Measurements from ENCODE around the gene RPGRIP1L. TPM values are rescaled to one million over a fixed set of nuclear protein-coding genes. Genes with fewer than 3 reads are reported as not detected.

The RPGRIP1L gene
- total RNA-seq (1 to 10 TPM; 3.7 to 5.6 (median 3.8) TPM), total RNA-seq (3.1 to 19.5 (median 7.4) reads per million in 29 experiments)
- 5.0 TPM for total RNA-seq (2013)

GRCh38 chr16:53703590-53704444, at the start of gene RPGRIP1L, which contains the start of gene FTO:
Gene RPGRIP1L, minus strand, starts transcription at chr16:53703859. Its CDS starts 3,136 bp downstream, at chr16:53700723.
Gene FTO, plus strand, starts transcription at chr16:53704156.
- WGBS (ENCODE audit: insufficient coverage): under 1% methylated on average over 54 of the region's 57 CpGs
- POLR2A ChIA-PET: no interaction called here

GRCh38 chr16:53753431-53753830, 49.8 kb upstream of the RPGRIP1L start:
- H3K4me3 Mint-ChIP-seq: no peak overlapping the region
- ATAC-seq (replicated peaks in 1 of 4) (no peak), DNase-seq (no peak)
- CTCF ChIA-PET: interaction anchor here in 1 of 2 donors (0.7 to 1.0 kb wide), 3 partner anchors 10 to 121 kb away, joined by 3 to 5 read pairs (median 4); no protein-coding TSS in a partner anchor
- peaks cover 0 to 1% (median 0%) of the 10 kb centered on the region in 3 donors for H3K9me3 Mint-ChIP-seq
- Histone ChIP-seq H3K4me1 (ENCODE audit: control insufficient read depth in 1 of 2, extremely low read depth in 1 of 2, insufficient read depth in 2 of 2, low read length in 2 of 2) (no peaks in the 10 kb centered on the region), H3K27me3 (replicated peaks in 1 of 2; ENCODE audit: control insufficient read depth in 2 of 2, extremely low read depth in 1 of 2, insufficient read depth in 2 of 2, low read length in 1 of 2) (no peaks in the 10 kb centered on the region), H3K4me3 (ENCODE audit: control insufficient read depth in 1 of 2, extremely low read depth in 1 of 2, low read length in 1 of 2) (no peak overlapping the region), H3K9me3 (no peaks in the 10 kb centered on the region), H3K27ac (ENCODE audit: low read length) (no peak overlapping the region), H3K36me3 (ENCODE audit: control insufficient read depth in 2 of 2, extremely low read depth in 1 of 2, insufficient read depth in 1 of 2, low read length in 1 of 2) (no peaks in the 10 kb centered on the region)
- H3K4me1 Mint-ChIP-seq: peaks cover 18 to 26% (median 24%) of the 10 kb centered on the region in 3 donors
- POLR2A ChIA-PET: no interaction called here
- no peak overlapping the region for H3K27ac Mint-ChIP-seq
- H3K36me3 Mint-ChIP-seq: peaks cover 1% of the 10 kb centered on the region
- no CpG with 5 or more reads among the region's 1 CpG for WGBS (ENCODE audit: insufficient coverage)
- H3K27me3 Mint-ChIP-seq: no peaks in the 10 kb centered on the region

More at GRCh38 chr16:53703590-53704444, at the start of gene RPGRIP1L, which contains the start of gene FTO:
- Mint-ChIP-seq H3K36me3 (peaks cover 18% of the 10 kb centered on the region), H3K9me3 (no peaks in the 10 kb centered on the region), H3K4me1 (peaks cover 44 to 45% (median 45%) of the 10 kb centered on the region in 3 donors), H3K27ac (peak within 1 kb of the TSS; percentile 90 to 95), H3K4me3 (peak within 1 kb of the TSS; percentile 92 to 100 (median 98)), H3K27me3 (no peaks in the 10 kb centered on the region)
- Histone ChIP-seq H3K4me3 (ENCODE audit: control insufficient read depth in 1 of 2, extremely low read depth in 1 of 2, low read length in 1 of 2) (peak within 1 kb of the TSS; percentile 85 to 88), H3K27me3 (replicated peaks in 1 of 2; ENCODE audit: control insufficient read depth in 2 of 2, extremely low read depth in 1 of 2, insufficient read depth in 2 of 2, low read length in 1 of 2) (no peaks in the 10 kb centered on the region), H3K36me3 (ENCODE audit: control insufficient read depth in 2 of 2, extremely low read depth in 1 of 2, insufficient read depth in 1 of 2, low read length in 1 of 2) (no peaks in the 10 kb centered on the region), H3K27ac (ENCODE audit: low read length) (peak within 1 kb of the TSS; percentile 59), H3K4me1 (ENCODE audit: control insufficient read depth in 1 of 2, extremely low read depth in 1 of 2, insufficient read depth in 2 of 2, low read length in 2 of 2) (peaks cover 9 to 16% of the 10 kb centered on the region in 2 experiments), H3K9me3 (no peaks in the 10 kb centered on the region)
- CTCF ChIA-PET: interaction anchor here (0.6 to 1.0 kb wide), 4 partner anchors 15 to 120 kb away, joined by 3 to 6 read pairs (median 3); no protein-coding TSS in a partner anchor
- DNase-seq: peak; percentile 84 to 97 (median 90)
- ATAC-seq (replicated peaks in 1 of 4): peak; percentile 92 to 96 (median 94)

GRCh38 chr16:53752560-53752959, 48.9 kb upstream of the RPGRIP1L start:
- no peak for ATAC-seq (replicated peaks in 1 of 4)
- peaks cover 4% of the 10 kb centered on the region for H3K9me3 ChIP-seq
- no peaks in the 10 kb centered on the region for H3K4me1 ChIP-seq (ENCODE audit: control insufficient read depth in 1 of 2, extremely low read depth in 1 of 2, insufficient read depth in 2 of 2, low read length in 2 of 2)
- 60% methylated on average over 1 of the region's 1 CpG for WGBS (ENCODE audit: insufficient coverage)
- POLR2A ChIA-PET: no interaction called here
- H3K27me3 ChIP-seq (replicated peaks in 1 of 2; ENCODE audit: control insufficient read depth in 2 of 2, extremely low read depth in 1 of 2, insufficient read depth in 2 of 2, low read length in 1 of 2): no peaks in the 10 kb centered on the region
- Mint-ChIP-seq H3K27ac (no peak overlapping the region), H3K9me3 (peaks cover 0 to 6% (median 3%) of the 10 kb centered on the region in 3 donors), H3K4me1 (peaks cover 14 to 26% (median 20%) of the 10 kb centered on the region in 3 donors), H3K27me3 (no peaks in the 10 kb centered on the region), H3K36me3 (peaks cover 3% of the 10 kb centered on the region), H3K4me3 (no peak overlapping the region)
- no peak overlapping the region for H3K27ac ChIP-seq (ENCODE audit: low read length)
- H3K36me3 ChIP-seq (ENCODE audit: control insufficient read depth in 2 of 2, extremely low read depth in 1 of 2, insufficient read depth in 1 of 2, low read length in 1 of 2): no peaks in the 10 kb centered on the region
- no peak overlapping the region for H3K4me3 ChIP-seq (ENCODE audit: control insufficient read depth in 1 of 2, extremely low read depth in 1 of 2, low read length in 1 of 2)
- DNase-seq: no peak
- CTCF ChIA-PET: interaction anchor here in 1 of 2 donors (0.6 kb wide), 1 partner anchor 13 kb away, joined by 4 read pairs; no protein-coding TSS in a partner anchor

GRCh38 chr16:53745753-53746266, 42.2 kb upstream of the RPGRIP1L start:
- Mint-ChIP-seq H3K4me3 (no peak overlapping the region), H3K36me3 (peaks cover 7% of the 10 kb centered on the region), H3K27me3 (no peaks in the 10 kb centered on the region), H3K4me1 (peaks cover 33 to 42% (median 38%) of the 10 kb centered on the region in 3 donors), H3K9me3 (peaks cover 0 to 9% (median 5%) of the 10 kb centered on the region in 3 donors), H3K27ac (no peak overlapping the region)
- H3K27ac ChIP-seq (ENCODE audit: low read length): no peak overlapping the region
- H3K36me3 ChIP-seq (ENCODE audit: control insufficient read depth in 2 of 2, extremely low read depth in 1 of 2, insufficient read depth in 1 of 2, low read length in 1 of 2): no peaks in the 10 kb centered on the region
- 45% methylated on average over 2 of the region's 4 CpGs for WGBS (ENCODE audit: insufficient coverage)
- H3K4me1 ChIP-seq (ENCODE audit: control insufficient read depth in 1 of 2, extremely low read depth in 1 of 2, insufficient read depth in 2 of 2, low read length in 2 of 2): peaks cover 2 to 16% of the 10 kb centered on the region in 2 experiments
- no peaks in the 10 kb centered on the region for H3K27me3 ChIP-seq (replicated peaks in 1 of 2; ENCODE audit: control insufficient read depth in 2 of 2, extremely low read depth in 1 of 2, insufficient read depth in 2 of 2, low read length in 1 of 2)
- ChIA-PET CTCF (interaction anchor here in 1 of 2 donors (0.7 kb wide), 1 partner anchor 18 kb away, joined by 3 read pairs; no protein-coding TSS in a partner anchor), POLR2A (no interaction called here)
- H3K4me3 ChIP-seq (ENCODE audit: control insufficient read depth in 1 of 2, extremely low read depth in 1 of 2, low read length in 1 of 2): no peak overlapping the region
- H3K9me3 ChIP-seq: peaks cover 4% of the 10 kb centered on the region
- no peak for ATAC-seq (replicated peaks in 1 of 4)
- no peak for DNase-seq

GRCh38 chr16:53745086-53745485, 41.4 kb upstream of the RPGRIP1L start:
- WGBS (ENCODE audit: insufficient coverage): no CpG with 5 or more reads among the region's 3 CpGs
- ATAC-seq (replicated peaks in 1 of 4) (no peak), DNase-seq (no peak)
- no peak overlapping the region for H3K27ac ChIP-seq (ENCODE audit: low read length)
- H3K4me3 ChIP-seq (ENCODE audit: control insufficient read depth in 1 of 2, extremely low read depth in 1 of 2, low read length in 1 of 2): no peak overlapping the region
- H3K4me1 Mint-ChIP-seq: peaks cover 33 to 45% (median 41%) of the 10 kb centered on the region in 3 donors
- peak overlapping the region in 1 of 3 donors; percentile 56 for H3K4me3 Mint-ChIP-seq
- H3K9me3 ChIP-seq: peaks cover 4% of the 10 kb centered on the region
- peak overlapping the region in 1 of 2 donors; percentile 41 for H3K27ac Mint-ChIP-seq
- peaks cover 0 to 9% (median 5%) of the 10 kb centered on the region in 3 donors for H3K9me3 Mint-ChIP-seq
- H3K27me3 ChIP-seq (replicated peaks in 1 of 2; ENCODE audit: control insufficient read depth in 2 of 2, extremely low read depth in 1 of 2, insufficient read depth in 2 of 2, low read length in 1 of 2): no peaks in the 10 kb centered on the region
- H3K4me1 ChIP-seq (ENCODE audit: control insufficient read depth in 1 of 2, extremely low read depth in 1 of 2, insufficient read depth in 2 of 2, low read length in 2 of 2): peaks cover 2 to 16% of the 10 kb centered on the region in 2 experiments
- POLR2A ChIA-PET: interaction anchor here in 1 of 2 donors (0.7 kb wide), 1 partner anchor 1128 kb away, joined by 9 read pairs; no protein-coding TSS in a partner anchor
- peaks cover 7% of the 10 kb centered on the region for H3K36me3 Mint-ChIP-seq
- no peaks in the 10 kb centered on the region for H3K27me3 Mint-ChIP-seq
- no peaks in the 10 kb centered on the region for H3K36me3 ChIP-seq (ENCODE audit: control insufficient read depth in 2 of 2, extremely low read depth in 1 of 2, insufficient read depth in 1 of 2, low read length in 1 of 2)
- CTCF ChIA-PET: interaction anchor here in 1 of 2 donors (0.6 to 2.7 kb wide), 5 partner anchors 10 to 222 kb away, joined by 3 to 15 read pairs (median 6); no protein-coding TSS in a partner anchor

GRCh38 chr16:53744449-53744848, 40.8 kb upstream of the RPGRIP1L start:
- Mint-ChIP-seq H3K27me3 (no peaks in the 10 kb centered on the region), H3K36me3 (peaks cover 7% of the 10 kb centered on the region), H3K9me3 (peaks cover 0 to 9% (median 5%) of the 10 kb centered on the region in 3 donors), H3K4me1 (peaks cover 33 to 48% (median 47%) of the 10 kb centered on the region in 3 donors), H3K4me3 (peak overlapping the region; percentile 14 to 56 (median 17)), H3K27ac (peak overlapping the region; percentile 30 to 70)
- Histone ChIP-seq H3K27ac (ENCODE audit: low read length) (no peak overlapping the region), H3K4me1 (ENCODE audit: control insufficient read depth in 1 of 2, extremely low read depth in 1 of 2, insufficient read depth in 2 of 2, low read length in 2 of 2) (peaks cover 2 to 16% of the 10 kb centered on the region in 2 experiments), H3K4me3 (ENCODE audit: control insufficient read depth in 1 of 2, extremely low read depth in 1 of 2, low read length in 1 of 2) (no peak overlapping the region), H3K27me3 (replicated peaks in 1 of 2; ENCODE audit: control insufficient read depth in 2 of 2, extremely low read depth in 1 of 2, insufficient read depth in 2 of 2, low read length in 1 of 2) (no peaks in the 10 kb centered on the region), H3K36me3 (ENCODE audit: control insufficient read depth in 2 of 2, extremely low read depth in 1 of 2, insufficient read depth in 1 of 2, low read length in 1 of 2) (no peaks in the 10 kb centered on the region), H3K9me3 (peaks cover 4% of the 10 kb centered on the region)
- CTCF ChIA-PET: interaction anchor here (0.6 to 2.7 kb wide), 8 partner anchors 11 to 222 kb away, joined by 3 to 15 read pairs (median 4); no protein-coding TSS in a partner anchor
- POLR2A ChIA-PET: interaction anchor here in 1 of 2 donors (0.7 kb wide), 1 partner anchor 1129 kb away, joined by 9 read pairs; no protein-coding TSS in a partner anchor
- WGBS (ENCODE audit: insufficient coverage): 0% methylated on average over 1 of the region's 3 CpGs
- DNase-seq (peak in 31 of 35 experiments; percentile 1 to 55 (median 15)), ATAC-seq (replicated peaks in 1 of 4) (peak; percentile 92 to 99 (median 95))
